GM19395 (cell line): ENCODE measurements around the gene PBLD.

Experiments used
- ATAC-seq: cut with Tn5 transposase; IDR thresholded peaks from one replicate; pipeline ENCODE4 v1.9.1; 2021; ENCODE audit warnings: mild to moderate bottlenecking, moderate library complexity; ENCODE audit not compliant: unreplicated experiment

The PBLD gene

DNA sequence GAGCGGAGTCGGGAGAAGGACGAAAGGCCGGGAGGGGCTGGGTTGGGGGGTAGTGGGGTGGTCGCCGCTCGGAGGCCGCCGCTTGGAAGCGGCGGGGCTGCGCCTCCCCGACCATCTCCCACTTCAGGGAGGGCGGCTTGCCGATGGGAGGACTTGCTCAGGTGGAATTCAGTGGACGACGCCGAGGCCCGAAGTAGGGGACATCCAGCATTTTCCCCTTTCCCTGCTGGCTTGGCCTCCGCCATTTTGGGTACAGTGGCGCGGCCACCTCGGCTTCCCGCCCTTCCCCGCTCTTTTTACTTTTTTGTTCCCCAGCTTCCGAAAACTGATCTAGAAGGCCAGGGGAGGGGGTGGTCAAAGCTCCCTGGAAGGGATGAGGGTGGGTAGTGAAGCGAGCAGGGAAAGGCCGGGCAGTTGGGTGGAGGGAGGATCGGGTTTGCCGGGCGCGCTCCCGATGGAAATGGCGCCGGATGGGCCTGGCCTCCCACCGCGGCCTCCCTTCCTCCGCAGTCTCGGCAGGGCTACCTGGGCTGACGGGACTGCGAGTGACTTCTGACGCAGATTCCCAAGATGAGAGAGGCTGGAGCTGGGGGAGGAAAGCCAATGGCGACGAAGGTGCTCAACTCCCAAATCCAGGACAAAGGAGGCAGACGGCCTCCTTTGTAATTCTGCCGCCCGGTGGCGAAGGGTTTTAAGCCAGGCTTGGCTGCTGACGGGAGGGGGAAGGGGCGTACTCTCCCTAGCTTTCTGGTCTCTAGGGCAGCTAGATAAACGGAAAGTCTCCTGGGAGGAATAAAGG lies at the start of gene PBLD:
TSS of gene PBLD (minus strand) at position 670 of the 799 bp plus-strand sequence. CDS start 26,084 bp downstream, outside the sequence.
- peak; percentile 33 for ATAC-seq

DNA sequence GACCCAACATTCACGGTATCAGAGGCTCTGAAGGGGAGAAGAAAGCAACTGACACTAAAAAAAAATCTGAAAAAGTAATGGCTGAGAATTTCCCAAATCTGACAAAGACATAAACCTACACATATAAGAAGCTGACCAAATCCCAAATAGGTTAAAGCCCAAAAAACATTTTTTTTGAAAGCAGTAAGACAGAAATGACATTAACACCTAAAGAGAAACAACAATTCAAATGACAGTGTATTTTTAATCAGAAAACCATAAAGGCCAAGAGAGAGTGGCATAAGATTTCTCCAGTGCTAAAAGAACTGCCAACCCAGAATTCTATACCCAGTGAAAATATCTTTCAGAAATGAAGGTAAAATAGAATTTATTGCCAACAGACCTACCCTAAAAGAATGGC lies 38.9 kb upstream of the PBLD start:
- no peak for ATAC-seq

DNA sequence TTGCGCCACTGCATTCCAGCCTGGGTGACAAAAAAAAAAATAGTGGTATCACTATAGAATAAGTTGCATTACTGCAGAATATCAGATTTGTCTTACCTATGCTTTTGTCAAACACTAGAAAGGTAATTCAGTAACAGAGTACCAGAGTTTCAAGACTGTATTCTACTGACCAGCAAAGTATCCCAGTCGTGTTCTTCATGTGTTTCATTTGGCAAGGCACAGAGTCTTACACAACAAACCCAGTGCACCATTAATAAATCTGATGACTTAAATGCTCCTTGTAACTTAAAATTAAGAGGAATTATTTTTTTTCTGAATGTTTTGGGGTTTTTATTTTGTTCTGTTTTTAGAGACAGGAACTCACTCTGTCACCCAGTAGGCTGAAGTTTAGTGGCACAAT lies 34.4 kb upstream of the PBLD start:
- ATAC-seq, result no peak

DNA sequence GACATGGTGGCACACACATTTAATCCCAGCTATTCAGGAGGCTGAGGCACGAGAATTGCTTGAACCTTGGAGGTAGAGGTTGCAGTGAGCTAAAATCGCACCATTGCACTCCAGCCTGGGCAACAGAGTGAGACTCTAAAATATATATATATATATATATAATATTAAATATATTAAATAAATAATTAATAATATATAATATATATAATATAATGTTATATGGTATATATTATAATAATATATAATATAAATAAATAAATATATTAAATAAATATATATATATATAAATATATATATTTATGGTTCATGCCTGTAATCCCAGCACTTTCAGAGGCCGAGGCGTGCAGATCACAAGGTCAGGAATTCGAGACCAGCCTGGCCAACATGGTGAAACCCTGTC lies 33.9 kb upstream of the PBLD start:
- no peak for ATAC-seq

GRCh38 chr10:68365611-68366010 lies 32.9 kb upstream of the PBLD start:
- ATAC-seq, result no peak

DNA sequence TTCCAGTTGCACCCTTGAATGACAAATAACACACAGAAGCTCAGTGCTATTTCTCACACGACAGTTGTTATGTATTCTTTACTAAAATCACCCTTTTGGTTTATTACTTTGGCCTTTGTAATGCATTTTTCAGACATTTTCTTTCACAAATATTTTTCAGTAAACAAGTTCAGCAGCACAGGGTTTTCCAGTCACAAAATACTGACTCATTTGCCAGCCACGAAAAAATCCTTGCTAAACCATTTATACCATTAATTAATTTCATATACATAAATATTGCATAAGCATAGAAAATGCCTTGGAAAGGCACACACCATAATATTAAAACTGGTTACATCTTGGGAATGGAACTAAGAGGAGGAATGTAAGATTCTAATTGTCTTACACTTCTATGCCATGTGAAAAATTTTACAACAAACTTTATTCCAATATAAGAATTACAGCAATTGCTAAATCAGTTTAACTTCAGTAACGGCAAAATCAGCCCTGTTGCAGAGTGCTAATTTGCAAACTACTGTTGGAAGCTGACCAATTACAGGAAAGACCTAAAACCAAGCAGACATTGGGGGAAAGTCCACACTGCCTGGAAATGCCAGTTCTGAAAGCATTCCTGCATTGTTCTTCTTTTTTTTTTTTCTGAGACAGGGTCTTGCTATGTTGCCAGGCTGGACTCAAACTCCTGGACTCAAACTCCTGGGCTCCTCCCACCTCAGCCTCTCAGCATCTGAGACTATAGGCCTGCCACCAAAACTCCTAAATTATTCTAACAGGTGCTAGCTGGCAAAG lies 31.6 kb upstream of the PBLD start:
- ATAC-seq, result no peak

- no peak for ATAC-seq
These were observed 29.9 kb upstream of the PBLD start for GRCh38 chr10:68362590-68362989.

GRCh38 chr10:68359189-68359588 lies 26.5 kb upstream of the PBLD start:
- no peak for ATAC-seq

DNA sequence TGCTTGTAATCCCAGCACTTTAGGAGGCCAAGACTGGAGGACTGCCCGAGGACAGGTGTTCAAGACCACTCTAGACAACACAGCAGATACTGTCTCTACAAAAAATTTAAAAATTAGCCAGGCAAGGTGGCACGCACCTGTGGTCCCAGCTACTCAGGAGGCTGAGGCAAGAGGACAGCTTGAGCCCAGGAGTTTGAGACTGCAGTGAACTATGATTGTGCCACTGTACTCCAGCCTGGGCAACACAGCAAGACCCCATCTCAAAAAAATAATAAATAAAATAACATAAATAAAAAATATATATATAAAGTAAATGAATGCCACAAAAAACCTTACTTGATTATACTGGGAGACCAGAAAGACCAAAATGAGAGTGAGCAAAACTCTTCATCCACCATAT lies 20.8 kb upstream of the PBLD start:
- no peak for ATAC-seq

DNA sequence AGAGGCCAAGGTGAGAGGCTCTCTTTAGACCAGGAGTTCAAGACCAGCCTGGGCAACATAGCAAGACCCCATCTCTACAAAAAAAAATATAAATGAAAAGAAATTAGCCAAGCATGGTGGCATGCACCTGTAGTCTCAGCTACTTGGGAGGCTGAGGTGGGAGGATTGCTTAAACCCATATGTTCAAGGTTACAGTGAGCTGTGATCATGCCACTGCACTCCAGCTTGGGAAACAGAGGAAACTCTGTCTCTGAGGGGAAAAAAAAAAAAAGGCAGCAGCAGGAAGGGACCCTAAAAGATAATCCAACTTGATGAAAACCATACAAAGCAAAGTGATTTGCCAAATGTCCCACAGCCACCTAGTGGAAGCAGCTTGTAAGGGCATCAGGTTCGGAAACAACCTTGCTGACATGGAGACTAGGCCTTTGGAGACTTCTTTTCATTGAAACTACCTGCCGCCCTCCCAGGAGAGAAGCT lies 15.6 kb upstream of the PBLD start:
- ATAC-seq, result peak; percentile 72

DNA sequence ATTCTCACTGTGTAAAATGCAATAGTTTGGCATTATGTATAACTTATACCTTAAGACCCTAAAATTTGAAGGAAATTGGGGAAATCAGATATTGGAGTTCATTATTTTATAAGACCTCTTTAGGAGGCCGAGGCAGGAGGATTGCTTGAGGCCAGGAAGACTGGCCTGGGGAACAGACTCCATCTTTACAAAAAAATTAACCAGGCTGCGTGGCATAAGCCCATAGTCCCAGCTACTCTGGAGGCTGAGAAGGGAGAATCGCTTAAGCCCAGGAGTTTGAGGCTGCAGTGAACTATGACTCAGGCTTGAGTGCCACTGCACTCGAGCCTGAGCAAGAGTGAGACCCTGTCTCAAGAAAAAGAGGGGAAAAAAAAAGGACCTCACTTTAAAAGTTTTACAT lies 14.0 kb upstream of the PBLD start:
- ATAC-seq, result no peak

DNA sequence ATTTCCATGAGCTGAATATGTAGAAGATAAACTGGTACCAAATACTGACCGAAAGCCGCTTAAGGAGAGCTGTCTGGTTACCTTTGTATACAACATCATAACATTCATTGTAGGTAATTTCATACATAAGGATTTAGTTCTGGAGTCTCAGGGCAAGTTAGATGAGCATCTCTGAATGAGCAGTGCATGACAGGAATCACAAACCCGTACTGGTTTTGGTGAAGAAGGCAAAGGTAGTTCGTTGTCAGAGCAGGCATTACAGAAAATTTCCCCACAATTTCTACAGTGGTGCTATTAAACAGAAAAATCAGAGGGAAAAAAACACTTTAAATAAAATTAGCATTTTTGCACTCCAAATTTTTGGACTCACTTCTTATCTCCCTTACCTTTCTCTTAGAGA lies 12.9 kb upstream of the PBLD start:
- no peak for ATAC-seq

GRCh38 chr10:68342909-68343516 lies 10.3 kb upstream of the PBLD start:
- no peak for ATAC-seq

GRCh38 chr10:68340358-68341080 lies 7.8 kb upstream of the PBLD start:
- ATAC-seq, result no peak

GRCh38 chr10:68336754-68337351 lies 4.1 kb upstream of the PBLD start:
- no peak for ATAC-seq

DNA sequence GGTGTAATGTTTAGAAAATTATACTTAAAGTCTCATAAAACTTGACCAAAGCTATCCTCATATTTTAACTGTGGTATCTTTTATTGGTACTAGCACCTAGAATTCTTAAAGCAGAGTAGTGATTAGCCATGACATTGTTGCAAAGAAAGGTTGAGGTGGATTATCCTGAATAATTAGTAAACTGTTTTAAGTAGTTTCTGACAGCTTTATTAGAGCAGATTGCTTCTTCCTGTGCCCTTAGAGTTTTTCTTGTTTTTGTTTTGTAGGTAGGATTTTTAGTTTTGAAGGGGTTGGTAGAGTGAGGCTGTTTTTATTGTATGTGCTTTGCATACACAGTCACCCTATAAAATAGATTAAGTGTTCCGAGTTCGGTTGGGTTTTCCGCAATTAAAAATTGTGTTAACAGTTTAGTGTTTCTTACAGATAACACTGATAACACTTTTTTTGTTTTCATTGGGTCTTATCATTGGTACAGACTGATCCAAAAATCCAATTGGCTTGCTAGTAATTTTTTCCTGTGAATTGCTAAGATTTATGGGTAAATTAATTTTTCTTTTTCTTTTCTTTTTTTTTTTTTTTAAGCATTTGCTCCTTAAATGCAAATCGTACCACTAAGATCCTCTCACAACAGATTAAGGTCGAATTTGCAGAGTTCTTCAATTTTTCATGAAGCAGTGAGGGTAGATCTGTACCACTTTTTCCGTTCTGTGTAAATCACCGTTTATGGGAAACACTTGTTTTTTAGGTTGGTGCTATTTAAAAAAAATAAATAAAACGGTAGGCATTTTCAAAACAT lies 2.1 kb upstream of the PBLD start:
- no peak for ATAC-seq

DNA sequence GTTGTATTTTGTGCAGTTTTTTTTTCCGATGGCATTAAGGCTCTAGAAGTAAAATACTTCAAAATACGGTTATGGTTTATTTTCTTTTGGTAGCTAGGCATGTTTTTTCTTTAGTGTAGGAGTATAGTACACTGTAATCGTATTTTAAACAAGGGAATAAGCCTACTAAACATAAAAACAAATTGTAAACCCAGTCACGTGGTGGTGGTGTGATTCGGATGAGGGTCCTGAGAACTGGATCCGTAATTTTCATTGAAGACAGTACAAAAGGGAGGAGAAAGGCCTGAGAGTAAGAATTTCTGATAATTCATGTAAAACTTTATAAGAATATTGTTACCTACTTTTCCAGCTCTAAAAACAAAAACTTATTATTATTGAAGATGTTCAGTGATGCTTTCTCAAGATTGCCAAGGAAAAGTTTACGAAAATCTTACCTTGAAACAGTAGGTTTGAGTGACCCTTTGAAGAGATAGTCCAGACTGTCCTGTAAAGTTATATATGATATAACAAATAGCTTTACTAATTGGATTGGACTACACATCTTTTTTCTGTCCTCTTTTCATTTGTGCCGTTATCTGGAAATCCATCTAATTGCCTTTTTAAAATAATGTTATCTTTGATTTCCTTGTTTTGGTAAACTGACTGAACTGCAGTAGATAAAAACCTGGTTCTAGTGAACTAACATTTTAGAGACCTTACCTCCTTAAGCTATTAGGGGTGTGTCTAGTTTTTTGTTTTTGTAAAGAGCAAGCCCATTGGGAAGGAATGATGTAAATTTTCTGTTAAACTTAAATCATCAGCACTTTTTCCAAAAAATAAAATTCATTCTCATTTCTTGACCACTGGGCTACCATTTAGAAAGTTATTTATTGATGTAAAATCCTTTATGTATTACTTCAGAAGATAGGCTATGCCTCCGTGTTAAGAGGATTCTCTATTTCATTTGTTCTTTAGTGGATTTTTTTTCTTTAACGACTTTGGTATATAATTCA lies 1.0 kb upstream of the PBLD start:
- no peak for ATAC-seq

- no peak for ATAC-seq
These were observed 299 bp upstream of the PBLD start for GRCh38 chr10:68333058-68333395.
